SU-DHL-6 (cell line): ENCODE results near the gene HSP90AB1.

Experiments used
- CTCF ChIP-seq: fragments of 200-600 bp; sonication (generic); IDR thresholded peaks from one replicate; pipeline ENCODE4 v1.5.1; 2017; ENCODE audit warnings: antibody characterized with exemption, mild to moderate bottlenecking, low read length, moderate library complexity; ENCODE audit not compliant: insufficient read depth, poor library complexity, severe bottlenecking
- EZH2phosphoT487 ChIP-seq: fragments of 200-600 bp; sonication (generic), shearing (Covaris generic); conservative IDR thresholded peaks from 2 replicates; pipeline ENCODE4 v1.6.1; 2018; ENCODE audit warnings: mild to moderate bottlenecking, antibody characterized with exemption, low read length, moderate library complexity, mixed read lengths

GRCh38 chr6:44267252-44267651 lies 20.4 kb downstream of the HSP90AB1 start:
- TF ChIP-seq CTCF (no peak), EZH2phosphoT487 (no peak)
